ENCODE data around the gene RSPO4. TPM values are rescaled to one million over a fixed set of nuclear protein-coding genes. Genes with fewer than 3 reads are reported as not detected.

RSPO4 gene
- total RNA-seq, 1 experiment from 2014 or later, result 0.32 TPM

DNA sequence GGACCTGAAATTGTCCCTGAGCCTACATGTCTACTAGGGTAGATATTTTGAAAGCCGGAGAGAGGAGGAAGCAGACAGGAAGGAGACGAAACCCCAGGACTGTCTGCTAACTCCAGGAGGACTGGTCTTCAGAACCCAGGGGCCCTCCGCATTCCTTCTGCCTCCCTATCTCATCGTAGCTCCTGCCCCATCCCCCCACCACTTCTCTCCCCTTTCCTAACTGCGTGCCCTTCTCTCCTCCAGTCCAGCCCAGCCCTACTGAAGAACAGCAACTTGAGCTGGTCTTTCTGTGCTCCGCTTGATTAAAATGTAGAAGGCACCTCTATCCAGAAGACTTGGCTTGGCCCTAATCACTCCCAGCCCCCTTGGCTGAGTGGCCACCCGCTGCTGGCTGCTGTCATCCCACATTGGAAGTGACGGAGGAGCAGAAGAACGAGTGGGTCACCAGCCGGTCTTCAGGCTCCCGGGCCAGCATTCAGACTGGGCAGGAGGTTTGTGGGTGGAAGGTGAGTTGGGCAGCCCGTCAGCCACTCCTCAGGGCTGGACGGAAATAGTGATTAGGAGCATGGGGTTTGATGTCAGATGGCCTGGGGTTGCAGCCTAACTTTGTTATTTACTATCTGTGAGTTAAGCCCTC lies 57.2 kb downstream of the RSPO4 start:
- no peak for DNase-seq (ENCODE audit: low read depth)

DNA sequence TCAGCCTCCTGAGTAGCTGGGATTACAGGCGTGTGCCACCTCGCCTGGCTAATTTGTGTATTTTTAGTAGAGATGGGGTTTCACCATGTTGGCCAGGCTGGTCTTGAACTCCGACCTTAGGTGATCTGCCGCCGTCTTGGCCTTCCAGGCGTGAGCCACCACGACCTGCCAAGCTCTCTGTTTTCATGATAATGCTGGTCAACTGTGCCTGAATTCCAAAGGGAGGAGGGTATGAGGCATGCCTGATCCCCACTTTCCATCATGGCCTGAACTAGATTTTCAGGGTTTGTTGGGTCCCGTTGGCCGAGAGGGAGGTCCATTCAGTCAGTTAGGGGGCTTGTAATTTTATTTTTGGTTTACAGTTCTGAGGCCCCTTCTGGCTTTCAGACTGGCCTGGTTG lies 58.0 kb downstream of the RSPO4 start:
- DNase-seq (ENCODE audit: low read depth), result no peak

DNA sequence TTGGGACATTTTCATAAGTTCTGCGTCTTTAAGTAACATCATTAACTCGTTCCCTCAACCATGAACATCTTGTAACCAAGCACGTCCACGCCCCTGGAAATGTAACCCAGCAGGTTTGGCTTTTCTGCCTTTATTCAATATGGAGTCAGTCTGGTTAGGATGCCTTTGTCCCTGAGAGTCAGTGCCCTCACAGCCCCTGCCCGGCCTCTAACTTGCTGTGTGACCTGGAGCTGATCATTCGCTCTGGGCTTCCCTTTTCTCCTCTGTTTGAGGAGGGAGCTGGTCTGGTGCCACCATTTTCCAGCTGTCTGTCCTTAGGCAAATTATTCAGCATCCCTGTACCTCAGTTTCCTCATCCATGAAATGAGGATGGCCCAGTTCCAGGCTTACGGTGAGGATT lies 59.5 kb downstream of the RSPO4 start:
- no peak for DNase-seq (ENCODE audit: low read depth)

DNA sequence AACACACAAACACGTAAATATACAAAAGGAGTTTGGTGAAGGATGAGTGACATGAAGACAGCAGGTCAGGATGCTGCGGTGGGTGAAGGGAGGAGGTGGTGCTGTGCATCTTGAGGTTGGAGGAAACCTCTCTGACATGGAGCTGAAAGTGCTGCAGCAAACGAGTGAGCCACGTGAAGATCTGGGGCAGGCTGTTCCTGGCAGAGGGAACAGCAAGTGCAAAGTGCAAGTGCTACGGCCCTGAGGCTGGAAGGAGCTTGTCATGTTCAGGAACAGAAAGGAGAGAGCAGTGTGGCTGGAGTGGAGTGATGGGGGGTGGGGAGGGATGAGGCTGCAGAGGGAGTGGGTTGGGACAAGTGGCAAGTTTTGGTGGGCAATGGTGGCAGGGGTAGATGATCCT lies 61.2 kb downstream of the RSPO4 start:
- no peak for DNase-seq (ENCODE audit: low read depth)

DNA sequence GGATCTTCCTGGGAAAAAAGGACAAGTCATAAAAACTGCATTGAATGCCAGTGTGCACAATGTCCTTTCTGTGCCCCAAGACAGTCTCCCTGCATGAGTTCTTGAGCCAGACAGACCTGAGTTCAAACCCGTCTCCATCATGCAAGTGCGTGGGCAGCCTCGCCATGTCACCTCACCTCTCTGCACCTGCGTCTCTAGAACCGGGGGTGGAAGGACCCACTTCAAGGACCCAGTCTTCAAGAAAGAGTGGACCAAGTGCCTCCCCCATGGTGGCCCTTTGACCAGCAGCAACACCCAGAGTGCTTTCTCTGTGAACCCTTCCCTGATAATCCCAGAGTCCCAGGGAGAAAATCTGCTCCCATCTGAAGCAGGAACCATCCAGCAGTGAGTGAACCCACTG lies 62.5 kb downstream of the RSPO4 start:
- DNase-seq (ENCODE audit: low read depth), result no peak

GRCh38 chr20:934186-934840 lies 67.8 kb downstream of the RSPO4 start:
- DNase-seq (ENCODE audit: low read depth), result no peak

DNA sequence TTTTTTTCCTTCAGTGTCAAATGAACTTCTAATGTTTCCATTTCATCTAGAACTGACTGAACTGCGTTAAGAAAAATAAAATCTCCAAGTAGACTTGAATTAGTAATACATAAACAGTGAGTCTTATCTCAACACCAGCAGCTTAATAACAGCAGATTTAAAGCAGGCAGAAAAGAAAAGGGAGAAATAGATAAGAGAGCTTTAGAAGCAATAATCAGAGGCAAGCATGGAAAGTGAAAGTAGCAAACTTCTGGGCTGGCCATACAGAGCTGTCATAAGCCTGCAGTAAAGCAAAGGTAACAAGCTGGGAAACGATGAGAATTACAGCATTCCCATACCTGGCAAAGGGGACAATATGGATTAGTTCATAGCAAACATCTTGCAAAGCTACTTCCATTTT lies 69.1 kb downstream of the RSPO4 start:
- DNase-seq (ENCODE audit: low read depth), result no peak

- DNase-seq (ENCODE audit: low read depth), result no peak
These were observed 70.7 kb downstream of the RSPO4 start for GRCh38 chr20:931401-931800.

- no peak for DNase-seq (ENCODE audit: low read depth)
These were observed 75.4 kb downstream of the RSPO4 start for GRCh38 chr20:926670-927069.

DNA sequence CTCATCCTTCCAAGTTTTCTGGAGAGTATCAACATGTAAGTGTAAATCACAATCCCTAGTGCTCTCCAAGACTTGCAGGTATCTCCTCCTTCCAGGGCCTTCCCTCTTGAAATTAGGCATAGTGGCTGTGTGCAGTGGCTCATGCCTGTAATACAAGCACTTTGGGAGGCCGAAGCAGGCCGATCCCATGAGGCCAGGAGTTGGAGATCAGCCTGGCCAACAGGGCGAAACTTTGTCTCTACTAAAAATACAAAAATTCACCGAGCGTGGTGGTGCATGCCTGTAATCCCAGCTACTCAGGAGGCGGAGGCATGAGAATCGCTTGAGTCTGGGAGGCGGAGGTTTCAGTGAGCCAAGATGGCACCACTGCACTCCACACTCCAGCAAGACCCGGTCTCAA lies 76.6 kb downstream of the RSPO4 start:
- DNase-seq (ENCODE audit: low read depth), result no peak

GRCh38 chr20:924639-925038 lies 77.5 kb downstream of the RSPO4 start:
- DNase-seq (ENCODE audit: low read depth), result no peak

DNA sequence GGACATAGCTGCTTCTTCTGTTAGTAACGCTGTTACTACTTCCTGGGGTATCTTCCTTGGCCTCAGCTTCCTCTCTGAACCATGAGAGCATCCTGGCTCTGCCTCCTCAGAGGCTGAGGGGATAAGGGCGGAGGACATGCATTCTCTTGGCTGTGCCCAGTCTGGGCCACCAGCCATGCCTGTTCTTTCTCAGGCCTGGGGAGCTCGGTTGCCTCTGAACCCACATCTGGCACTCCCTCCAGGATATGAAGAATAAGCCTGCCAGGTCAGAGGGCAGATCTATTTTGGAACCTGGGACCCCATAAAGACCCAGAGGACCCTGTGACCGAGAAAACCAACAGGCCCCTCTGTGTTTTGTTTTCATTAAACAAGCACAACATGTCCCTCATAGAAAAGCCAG lies 79.3 kb downstream of the RSPO4 start:
- no peak for DNase-seq (ENCODE audit: low read depth)

- no peak for DNase-seq (ENCODE audit: low read depth)
These were observed 81.0 kb downstream of the RSPO4 start for GRCh38 chr20:921068-921467.

- DNase-seq (ENCODE audit: low read depth), result no peak
These were observed 81.8 kb downstream of the RSPO4 start for GRCh38 chr20:920311-920710.

DNA sequence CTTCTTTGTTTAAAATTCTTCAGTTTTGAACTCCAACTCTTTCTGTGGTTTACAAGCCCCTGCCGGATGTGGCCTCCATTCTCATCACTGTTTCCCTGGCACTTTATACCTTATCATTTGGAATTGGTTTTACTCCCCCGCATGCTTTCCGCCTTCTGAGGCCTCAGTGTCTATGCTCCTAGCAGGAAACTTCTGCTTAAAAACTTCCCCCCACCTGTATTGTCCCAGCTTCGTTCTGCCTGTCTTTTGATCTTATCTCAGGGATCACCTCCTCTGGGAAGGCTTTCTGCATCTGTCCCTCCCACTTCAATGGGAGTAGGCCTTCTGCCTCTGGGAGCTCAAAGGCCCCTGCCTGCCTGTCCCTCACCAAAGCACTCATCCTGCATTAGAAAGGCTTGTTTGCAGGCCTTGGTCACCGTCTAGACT lies 82.6 kb downstream of the RSPO4 start:
- peak; percentile 76 for DNase-seq (ENCODE audit: low read depth)

DNA sequence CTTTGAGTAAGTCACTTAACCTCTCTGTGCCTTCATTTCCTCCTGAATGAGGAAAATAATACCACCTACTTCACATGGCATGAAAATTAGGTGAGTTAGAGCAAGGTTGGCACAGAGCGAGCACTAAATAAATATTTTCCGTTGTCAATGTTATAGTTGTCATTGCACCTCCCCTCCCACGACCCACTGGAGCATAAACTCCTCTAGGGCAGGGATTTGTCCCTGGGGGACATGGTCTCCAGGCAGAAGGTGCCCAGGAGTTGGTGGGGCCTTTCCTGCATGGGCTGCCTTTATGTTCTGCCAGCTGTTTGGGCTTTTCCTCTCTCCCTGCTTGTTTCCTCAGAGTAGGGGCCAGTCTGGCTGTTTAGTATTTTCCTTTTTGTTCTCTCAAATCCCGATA lies 84.7 kb downstream of the RSPO4 start:
- no peak for DNase-seq (ENCODE audit: low read depth)

DNA sequence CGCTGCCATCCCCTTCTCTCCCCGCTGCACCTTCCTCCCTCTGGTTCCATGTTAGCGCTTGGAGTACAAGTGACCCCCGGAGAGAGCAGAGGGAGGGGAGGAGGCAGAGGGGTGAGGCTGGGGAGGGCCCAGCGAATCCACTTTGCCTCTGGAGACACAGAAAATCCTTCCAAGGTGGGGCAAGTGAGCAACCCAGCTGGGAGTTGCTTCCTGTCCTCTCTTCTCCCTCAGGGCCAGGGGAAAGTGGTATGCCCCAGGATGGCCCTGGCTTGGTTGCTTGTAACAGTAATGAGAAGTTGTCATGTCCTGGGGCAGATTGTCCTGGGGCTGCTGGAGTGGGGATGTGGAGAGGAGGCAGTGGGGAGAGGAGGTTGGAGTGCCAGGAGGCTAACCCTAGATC lies 85.3 kb downstream of the RSPO4 start:
- DNase-seq (ENCODE audit: low read depth), result no peak

DNA sequence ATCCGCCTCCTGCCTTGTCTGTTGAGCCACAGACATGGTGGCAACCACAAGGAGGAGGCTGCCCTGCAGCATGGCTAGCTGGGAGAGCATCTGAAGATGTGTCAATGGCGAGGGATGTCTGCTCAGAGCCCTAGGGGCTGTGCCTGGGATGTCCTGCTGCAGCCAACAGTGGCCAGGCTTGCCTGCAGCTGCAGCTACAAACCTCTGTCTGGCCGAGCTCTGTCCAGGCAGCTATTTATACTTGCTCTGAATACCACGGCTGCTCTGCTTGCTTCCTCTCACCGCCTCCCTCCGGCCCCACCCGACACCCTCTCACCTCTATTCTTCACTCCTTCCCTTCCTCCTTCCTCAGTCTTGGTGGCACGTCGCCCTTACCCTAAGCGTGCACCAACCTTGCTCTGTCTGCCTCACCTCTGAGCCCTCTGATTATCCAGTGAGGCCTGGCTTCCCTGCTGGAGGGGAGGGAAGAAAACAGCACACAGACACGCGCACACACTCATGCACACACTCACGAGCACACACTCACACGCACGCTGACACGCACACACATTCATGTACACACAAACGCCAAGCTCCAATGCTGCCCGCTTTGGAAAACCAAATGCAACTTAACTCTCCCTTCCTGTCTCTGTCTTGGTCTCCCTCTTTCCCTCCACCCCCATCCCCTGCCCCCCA lies 85.8 kb downstream of the RSPO4 start, which contains the start of gene ANGPT4:
Gene ANGPT4 (minus strand): TSS at position 210 of the 675 bp plus-strand sequence. CDS start 120 bp downstream, at position 90.
- no peak for DNase-seq (ENCODE audit: low read depth)

DNA sequence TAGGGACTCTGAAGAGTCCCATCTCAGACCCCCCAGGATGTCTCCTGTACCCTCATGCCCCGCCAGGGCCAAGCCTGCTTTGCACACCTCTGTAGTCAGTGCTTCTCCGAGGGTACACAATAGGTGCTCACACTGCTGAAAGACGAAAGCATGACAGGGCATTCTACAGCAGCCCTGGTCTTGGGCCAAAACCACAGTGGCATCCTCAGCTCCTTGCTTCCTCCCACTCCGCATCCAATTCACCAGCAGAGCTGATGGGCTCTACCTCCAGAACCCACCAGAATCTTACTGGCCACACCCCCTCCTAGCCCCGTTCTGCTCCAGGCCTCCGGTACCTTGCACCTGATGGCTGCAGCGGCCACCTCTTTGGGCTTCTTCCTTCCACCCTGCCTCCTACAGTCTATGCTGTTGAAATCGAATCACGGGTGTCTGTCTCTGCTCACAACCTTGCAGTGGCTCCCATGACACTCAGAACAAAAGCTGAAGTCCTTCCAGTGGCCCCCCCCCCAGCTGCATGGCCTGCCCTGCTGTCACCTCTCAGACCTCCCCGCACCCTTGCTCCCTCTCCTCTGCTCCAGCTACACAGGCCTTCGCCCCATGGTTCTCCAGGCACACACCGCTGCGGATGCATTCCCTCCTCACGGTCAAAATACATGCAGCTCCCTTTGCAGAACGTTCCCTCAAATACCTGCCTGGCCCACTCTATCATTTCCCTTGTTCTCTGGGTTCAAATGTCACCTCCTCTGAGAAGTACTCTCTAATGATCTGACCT lies 87.2 kb downstream of the RSPO4 start:
- peak; percentile 40 for DNase-seq (ENCODE audit: low read depth)

DNA sequence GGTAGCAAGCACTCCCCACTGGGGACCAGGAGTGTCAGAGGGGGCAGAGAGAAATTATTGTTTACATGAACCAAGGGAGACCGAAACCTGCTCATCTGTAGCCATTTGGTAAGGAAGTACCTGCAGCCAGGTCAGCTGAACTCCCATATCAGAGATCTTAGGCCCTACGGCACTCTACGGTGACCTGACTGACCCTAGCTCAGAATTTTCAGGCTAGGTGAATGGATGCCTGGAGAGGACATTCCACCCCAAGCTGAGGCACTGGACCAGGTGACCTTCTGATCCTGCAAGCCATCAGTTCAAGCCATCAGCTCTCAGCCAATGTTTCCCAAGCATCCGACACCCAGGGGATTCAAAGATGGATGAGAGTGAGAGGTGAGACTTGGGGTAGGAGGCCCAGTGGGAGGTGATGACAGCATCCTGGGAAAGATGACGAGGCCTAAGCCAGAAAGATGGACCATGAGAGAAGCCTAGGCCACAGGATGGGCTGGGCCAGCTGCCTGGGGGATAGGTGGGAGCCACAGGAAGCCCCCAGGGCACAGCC lies 88.7 kb downstream of the RSPO4 start:
- no peak for DNase-seq (ENCODE audit: low read depth)

DNA sequence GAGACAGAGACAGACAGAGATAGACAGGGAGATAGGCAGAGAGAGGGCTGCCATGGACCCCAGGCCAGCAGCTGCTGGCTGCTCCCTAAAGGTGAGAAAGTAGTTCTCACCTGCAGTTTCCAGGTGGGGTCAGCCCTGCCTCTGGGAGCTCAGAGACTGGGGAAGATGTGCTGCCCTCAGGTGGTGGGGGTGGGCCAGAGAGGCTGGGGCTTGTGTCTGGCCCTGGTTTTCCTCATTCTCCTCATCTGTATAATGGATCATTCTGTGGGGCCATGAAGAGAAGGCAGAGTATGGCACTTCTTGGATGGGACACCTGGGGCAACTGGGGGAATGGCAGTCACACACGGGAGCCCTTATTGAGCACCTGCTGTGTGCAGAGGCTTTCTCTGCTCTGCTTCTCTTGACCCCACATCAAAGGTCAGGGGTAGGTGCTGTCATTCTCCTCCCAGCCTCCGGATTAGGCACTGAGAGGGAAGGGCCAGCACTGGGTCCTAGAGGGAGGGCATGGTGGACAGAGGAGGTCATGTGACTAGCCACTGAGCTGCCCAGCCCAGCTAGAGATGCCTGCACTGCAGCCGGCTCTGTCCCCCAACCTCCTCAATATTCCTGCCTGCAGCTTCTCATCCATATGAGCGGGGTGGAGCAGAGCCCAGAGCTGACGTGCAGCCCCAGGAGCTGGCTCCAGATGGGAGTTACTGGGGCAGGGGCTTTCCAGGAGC lies 90.1 kb downstream of the RSPO4 start:
- DNase-seq (ENCODE audit: low read depth), result no peak

All from HT1080 (cell line).